CD1c-positive myeloid dendritic cell (primary cell): ENCODE measurements around the gene RTBDN.
"Not testable (repeated sequence)": the region's sequence is repeated elsewhere in the genome, so short reads cannot be mapped to it uniquely, and the experiment has no call there.

Experiments
- DNase-seq: peaks from one replicate; pipeline ENCODE4 v3.0.0-alpha.2; 2016; ENCODE audit errors: extremely low spot score

RTBDN gene

DNA sequence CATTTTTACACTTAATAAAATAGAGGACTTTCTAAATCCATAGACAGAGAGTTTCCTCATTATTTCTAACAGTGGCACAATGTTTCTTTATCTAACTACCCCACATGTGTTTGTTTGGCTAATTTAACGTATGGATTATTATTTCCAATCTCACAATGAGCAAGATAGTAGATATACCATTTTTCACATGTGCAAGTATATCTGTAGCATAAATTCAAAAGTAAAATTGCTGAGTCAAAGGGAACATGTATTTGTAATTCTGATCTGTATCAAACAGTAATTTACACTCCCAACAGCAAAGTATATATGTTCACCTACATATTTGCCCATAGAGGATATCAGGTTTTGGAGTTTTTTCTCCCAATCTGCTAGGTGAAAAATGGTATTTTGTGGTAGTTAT is 22.3 kb upstream of the RTBDN start:
- no peak for DNase-seq

DNA sequence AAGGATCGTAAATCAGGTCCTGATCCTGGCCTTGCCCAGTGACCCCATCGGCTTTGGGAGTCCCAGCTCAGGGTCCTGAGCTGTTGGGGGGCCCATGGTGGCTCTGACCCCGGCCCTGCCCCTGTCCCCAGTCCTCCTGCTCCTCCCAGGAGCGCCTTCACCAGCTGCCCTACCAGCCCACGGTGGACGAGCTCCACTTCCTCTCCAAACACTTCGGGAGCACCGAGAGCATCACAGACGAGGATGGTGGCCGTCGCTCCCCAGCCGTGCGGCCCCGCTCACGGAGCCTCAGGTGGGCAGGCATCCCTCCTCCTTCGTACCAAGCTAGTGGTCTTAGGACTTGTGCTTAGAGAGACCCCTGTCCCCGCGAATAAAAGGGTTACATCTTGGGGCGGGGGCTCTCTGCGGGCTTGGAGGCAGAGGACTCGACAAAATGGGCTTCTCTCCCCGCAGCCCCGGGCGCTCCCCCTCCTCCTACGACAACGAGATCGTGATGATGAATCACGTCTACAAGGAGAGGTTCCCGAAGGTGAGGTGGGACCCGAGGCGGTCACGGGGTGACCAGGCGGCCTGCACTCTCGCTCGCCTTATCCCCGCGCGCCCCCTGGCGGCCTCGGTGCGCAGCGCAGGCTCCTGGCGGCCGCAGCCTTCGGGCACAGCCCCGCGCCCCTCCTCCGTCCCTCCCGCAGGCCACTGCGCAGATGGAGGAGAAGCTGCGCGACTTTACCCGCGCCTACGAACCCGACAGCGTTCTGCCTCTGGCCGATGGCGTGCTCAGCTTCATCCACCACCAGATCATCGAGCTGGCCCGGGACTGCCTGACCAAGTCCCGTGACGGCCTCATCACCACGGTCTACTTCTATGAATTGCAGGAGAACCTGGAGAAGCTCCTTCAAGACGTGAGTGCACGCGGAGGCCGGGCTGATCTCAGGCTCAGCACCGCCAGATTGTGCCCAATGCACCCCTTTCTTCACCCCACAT is 13.1 kb upstream of the RTBDN start:
- peak; percentile 93 for DNase-seq

GRCh38 chr19:12846613-12847012 is 12.2 kb upstream of the RTBDN start:
- not testable (repeated sequence) for DNase-seq

- DNase-seq, result no peak
Measured at GRCh38 chr19:12843999-12844732, 9.8 kb upstream of the RTBDN start.

DNA sequence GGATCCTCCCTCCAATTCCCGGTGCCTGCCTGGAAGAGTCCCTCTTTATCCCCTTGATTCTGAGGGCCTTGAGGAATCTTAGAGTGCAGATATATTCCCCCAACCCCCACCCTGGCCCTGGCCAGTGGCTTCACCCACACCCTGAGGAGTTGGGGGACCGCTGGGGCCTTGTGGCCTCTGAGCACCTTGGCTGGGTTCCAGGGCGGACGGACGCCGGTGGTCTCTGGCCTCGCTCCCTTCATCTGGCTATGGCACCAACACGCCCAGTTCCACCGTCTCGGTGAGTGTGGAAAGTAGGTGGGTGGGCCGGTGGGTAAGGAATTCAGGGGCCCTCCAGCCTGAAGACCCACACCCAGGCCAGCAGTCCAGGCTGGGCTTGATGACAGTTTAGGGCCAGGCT is 8.9 kb upstream of the RTBDN start:
- no peak for DNase-seq

GRCh38 chr19:12842511-12842910 is 8.1 kb upstream of the RTBDN start:
- no peak for DNase-seq

- no peak for DNase-seq
Measured at GRCh38 chr19:12841094-12841493, 6.7 kb upstream of the RTBDN start.

GRCh38 chr19:12840091-12841079 is 6.0 kb upstream of the RTBDN start:
- DNase-seq, result peak; percentile 47

DNA sequence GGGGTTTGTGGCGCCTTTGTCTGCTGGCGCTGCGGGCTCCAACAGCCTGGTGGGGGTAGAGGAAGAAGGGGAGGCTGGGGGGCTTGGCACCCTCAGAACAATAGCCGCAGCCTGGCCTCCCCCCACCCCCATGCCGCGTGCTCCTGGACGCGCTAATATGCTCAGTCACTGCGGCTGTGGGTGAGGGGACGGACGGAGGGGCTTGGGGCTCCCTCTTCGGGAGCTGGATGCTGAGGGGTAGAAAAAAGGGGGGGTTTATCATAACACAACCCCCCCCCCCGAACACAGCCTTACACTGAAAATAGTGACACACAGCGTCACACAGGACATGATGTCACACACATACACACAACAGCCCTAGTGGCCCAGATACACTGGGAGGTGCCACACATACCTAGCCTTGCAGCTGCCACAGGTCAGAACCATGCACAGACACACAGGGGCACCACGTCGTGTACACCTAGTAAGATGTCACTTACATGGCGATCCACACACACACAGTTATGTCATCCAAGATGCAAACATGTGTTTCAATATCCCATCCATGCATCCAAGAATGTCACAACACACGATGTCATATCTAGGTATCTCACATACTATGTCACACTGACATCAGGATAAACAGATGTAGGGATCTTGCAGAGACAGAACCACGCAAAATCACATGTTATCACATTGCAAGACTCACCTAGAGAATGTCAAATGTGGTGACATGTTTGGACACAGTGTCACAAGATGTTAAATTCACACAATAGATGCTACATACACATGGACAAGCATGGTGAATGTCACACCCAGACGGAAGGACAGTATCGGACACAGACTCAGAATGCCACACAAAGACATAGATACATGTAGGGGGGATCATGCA is 4.7 kb upstream of the RTBDN start:
- DNase-seq, result no peak

- peak; percentile 66 for DNase-seq
Measured at GRCh38 chr19:12838182-12838885, 4.0 kb upstream of the RTBDN start, which contains the start of gene MAST1. Gene MAST1 (plus strand): TSS chr19:12838515. CDS start chr19:12838573, 58 bp downstream.

GRCh38 chr19:12837225-12837624 is 2.8 kb upstream of the RTBDN start:
- DNase-seq, result no peak

GRCh38 chr19:12836529-12836863 is 2.1 kb upstream of the RTBDN start:
- DNase-seq, result no peak

- DNase-seq, result peak; percentile 37
Measured at GRCh38 chr19:12834976-12835757, 788 bp upstream of the RTBDN start.

- DNase-seq, result peak; percentile 19
Measured at GRCh38 chr19:12833738-12834565, 427 bp downstream of the RTBDN start.

GRCh38 chr19:12833418-12833737 is 1.0 kb downstream of the RTBDN start:
- no peak for DNase-seq

GRCh38 chr19:12828494-12828893 is 5.9 kb downstream of the RTBDN start:
- DNase-seq, result no peak

GRCh38 chr19:12825254-12826131 is 8.9 kb downstream of the RTBDN start:
- DNase-seq, result peak; percentile 37
